ENCODE data around the gene ATG16L1.

Gene ATG16L1

GRCh38 chr2:233260661-233261060 lies 9.2 kb downstream of the ATG16L1 start:
- DNase-seq (ENCODE audit: low spot score): no peak

GRCh38 chr2:233261819-233262555 lies 10.5 kb downstream of the ATG16L1 start:
- DNase-seq (ENCODE audit: low spot score): no peak

- DNase-seq (ENCODE audit: low spot score): no peak
Observed at GRCh38 chr2:233262562-233262961, 11.1 kb downstream of the ATG16L1 start.

GRCh38 chr2:233263045-233263570 lies 11.6 kb downstream of the ATG16L1 start:
- no peak for DNase-seq (ENCODE audit: low spot score)

- no peak for DNase-seq (ENCODE audit: low spot score)
Observed at GRCh38 chr2:233264667-233265066, 13.2 kb downstream of the ATG16L1 start.

- no peak for DNase-seq (ENCODE audit: low spot score)
Observed at GRCh38 chr2:233265899-233266431, 14.5 kb downstream of the ATG16L1 start.

- DNase-seq (ENCODE audit: low spot score): no peak
Observed at GRCh38 chr2:233266481-233266880, 15.0 kb downstream of the ATG16L1 start.

GRCh38 chr2:233267516-233268245 lies 16.2 kb downstream of the ATG16L1 start:
- DNase-seq (ENCODE audit: low spot score): no peak

- DNase-seq (ENCODE audit: low spot score): no peak
Observed at GRCh38 chr2:233270366-233270765, 18.9 kb downstream of the ATG16L1 start.

GRCh38 chr2:233270951-233271350 lies 19.5 kb downstream of the ATG16L1 start:
- no peak for DNase-seq (ENCODE audit: low spot score)

GRCh38 chr2:233271693-233272092 lies 20.2 kb downstream of the ATG16L1 start:
- no peak for DNase-seq (ENCODE audit: low spot score)

GRCh38 chr2:233273120-233273519 lies 21.6 kb downstream of the ATG16L1 start:
- DNase-seq (ENCODE audit: low spot score): no peak

GRCh38 chr2:233275223-233275622 lies 23.8 kb downstream of the ATG16L1 start:
- DNase-seq (ENCODE audit: low spot score): no peak

GRCh38 chr2:233278921-233279320 lies 27.4 kb downstream of the ATG16L1 start:
- no peak for DNase-seq (ENCODE audit: low spot score)

GRCh38 chr2:233280114-233280693 lies 28.7 kb downstream of the ATG16L1 start:
- DNase-seq (ENCODE audit: low spot score): no peak

GRCh38 chr2:233281553-233281952 lies 30.1 kb downstream of the ATG16L1 start:
- DNase-seq (ENCODE audit: low spot score): no peak

GRCh38 chr2:233281992-233282603 lies 30.6 kb downstream of the ATG16L1 start:
- DNase-seq (ENCODE audit: low spot score): no peak

GRCh38 chr2:233285921-233286320 lies 34.4 kb downstream of the ATG16L1 start:
- peak; percentile 26 for DNase-seq (ENCODE audit: low spot score)

GRCh38 chr2:233287871-233288270 lies 36.4 kb downstream of the ATG16L1 start:
- no peak for DNase-seq (ENCODE audit: low spot score)

GRCh38 chr2:233288663-233289062 lies 37.2 kb downstream of the ATG16L1 start:
- no peak for DNase-seq (ENCODE audit: low spot score)

- no peak for DNase-seq (ENCODE audit: low spot score)
Observed at GRCh38 chr2:233289648-233290047, 38.2 kb downstream of the ATG16L1 start.
